Fibroblast of peridontal ligament (primary cell): Measurements from ENCODE around the gene RAP1GAP2.
"Not testable (repeated sequence)": the region's sequence is repeated elsewhere in the genome, so short reads cannot be mapped to it uniquely, and the experiment has no call there.

Experiments
- DNase-seq: peaks from one replicate; pipeline ENCODE4 v3.0.0-alpha.2; 2010; ENCODE audit errors: extremely low read depth

The RAP1GAP2 gene

DNA sequence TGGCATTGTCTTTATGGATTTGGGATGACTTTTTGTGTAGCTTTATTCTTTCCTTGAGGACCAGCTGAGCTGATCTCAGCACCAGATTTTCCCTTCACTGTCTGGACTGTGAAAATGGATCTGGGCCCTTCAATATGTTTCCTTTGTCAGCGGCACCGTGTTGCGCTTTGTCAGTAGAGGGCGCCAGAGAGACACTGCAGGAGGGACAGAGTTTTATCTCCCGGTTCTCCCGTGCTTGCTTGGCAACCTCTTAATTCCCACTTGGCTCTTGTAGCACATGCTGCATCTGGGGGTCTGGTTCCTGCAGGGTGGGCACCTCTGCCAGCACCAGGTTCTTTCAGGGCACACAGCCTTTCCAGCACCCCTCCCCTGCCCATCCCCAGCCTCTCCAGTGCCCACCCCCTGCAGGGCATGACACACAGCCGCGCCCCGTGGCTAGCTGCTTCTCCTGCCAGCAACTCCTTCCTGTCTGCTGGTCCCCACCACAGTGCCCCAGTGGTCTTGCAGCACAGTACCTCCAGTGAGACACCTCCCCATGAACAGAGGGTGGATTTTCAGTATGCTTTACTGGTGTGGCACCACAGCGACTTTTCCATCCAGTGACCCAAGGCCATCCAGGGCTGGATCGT is 247.6 kb downstream of the RAP1GAP2 start:
- no peak for DNase-seq

DNA sequence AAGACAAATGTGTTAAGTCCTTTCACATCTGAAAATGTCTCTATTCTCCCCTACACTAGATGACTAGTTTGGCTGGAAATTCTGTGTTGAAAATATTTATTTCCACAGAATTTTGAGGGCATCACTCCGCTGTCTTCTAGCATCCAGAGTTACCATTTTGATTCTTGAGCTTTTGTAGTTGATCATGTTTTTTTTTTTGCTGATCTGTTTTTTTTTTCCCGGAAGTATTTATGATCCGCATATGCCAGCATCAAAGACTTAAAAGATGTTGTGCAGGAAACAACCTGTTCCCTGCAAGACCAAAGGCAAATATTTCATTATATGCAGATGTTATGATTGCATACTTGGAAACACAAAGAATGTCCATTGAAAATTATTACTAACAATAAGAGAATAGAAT is 250.5 kb downstream of the RAP1GAP2 start:
- DNase-seq = no peak

DNA sequence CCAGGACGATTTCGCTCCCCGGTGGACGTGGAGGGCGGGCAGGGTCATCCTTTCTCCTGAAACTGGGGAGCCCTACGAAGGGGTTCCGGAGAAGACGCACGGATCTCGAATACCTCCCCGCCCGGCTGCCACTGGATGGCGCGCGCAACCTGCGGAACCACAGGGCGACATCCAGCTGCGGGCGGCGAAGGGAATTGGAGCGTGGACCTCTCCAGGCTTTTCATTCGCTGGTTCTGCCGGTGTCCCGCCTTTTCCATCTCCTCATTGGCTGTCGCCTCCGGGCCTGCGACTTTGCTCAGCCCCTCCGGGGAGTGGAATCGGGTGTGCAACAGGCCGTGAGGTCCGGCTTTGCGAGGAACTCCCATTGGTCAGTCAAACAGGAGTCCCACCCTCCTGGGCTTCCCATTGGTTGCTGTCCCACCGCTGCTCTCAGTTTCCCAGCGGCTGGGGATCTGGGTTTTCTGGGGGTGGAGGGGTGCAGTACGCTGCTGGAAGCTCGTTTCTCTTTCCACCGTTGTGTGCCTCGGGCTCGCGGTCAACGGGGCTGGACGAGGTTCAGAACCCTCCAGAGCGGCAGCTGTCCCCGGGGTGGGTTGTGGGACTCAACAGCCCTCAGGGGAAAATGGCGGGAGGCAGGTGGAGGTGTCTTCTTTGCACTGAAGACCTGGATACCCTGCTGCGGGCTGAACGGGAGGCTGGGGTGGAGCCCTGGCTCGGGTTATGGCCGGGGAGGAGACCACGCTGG is 252.7 kb downstream of the RAP1GAP2 start:
- peak; percentile 51 for DNase-seq

DNA sequence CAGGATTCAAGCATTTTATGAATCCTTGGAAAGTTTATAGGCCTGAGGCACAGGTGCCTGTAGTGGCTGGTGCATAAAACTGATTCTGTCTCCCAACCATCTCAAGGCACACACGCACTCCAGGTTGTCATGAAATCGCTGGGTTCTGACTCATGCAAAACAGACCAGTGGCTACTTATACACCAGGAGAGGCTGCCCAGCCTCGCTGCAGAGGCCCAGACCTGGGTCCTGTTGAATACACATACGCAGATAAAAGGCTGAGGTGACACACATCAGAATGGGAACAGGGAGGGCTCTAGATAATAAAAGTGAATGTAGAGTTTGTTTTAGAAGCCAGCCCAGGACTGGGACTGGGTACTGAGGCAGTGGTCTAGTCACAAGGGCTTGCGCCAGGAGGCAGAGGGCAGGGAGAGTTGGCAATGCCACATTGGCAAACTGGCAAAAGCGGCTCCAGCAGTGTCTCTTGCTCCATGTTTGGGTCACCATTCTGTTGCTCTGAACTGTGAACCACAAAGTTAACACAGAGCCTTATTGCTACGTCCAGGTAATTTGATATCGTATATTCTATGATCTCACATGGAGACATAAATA is 253.6 kb downstream of the RAP1GAP2 start:
- DNase-seq = no peak

DNA sequence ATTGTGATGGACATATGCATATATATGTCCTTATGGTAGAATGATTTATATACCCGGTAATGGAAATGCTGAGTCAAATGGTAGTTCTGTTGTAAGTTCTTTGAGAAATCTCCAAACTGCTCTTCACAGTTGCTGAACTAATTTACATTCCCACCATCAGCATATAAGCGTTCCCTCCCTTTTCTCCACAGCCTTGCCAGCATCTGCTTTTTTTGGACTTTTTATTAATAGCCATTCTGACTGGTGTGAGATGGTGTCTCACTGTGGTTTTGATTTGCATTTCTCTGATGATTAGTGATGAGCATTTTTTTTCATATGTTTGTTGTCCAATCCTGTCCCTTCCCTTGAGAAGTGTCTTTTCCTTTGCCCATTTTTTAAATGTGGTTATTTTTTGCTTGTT is 258.6 kb downstream of the RAP1GAP2 start:
- not testable (repeated sequence) for DNase-seq

DNA sequence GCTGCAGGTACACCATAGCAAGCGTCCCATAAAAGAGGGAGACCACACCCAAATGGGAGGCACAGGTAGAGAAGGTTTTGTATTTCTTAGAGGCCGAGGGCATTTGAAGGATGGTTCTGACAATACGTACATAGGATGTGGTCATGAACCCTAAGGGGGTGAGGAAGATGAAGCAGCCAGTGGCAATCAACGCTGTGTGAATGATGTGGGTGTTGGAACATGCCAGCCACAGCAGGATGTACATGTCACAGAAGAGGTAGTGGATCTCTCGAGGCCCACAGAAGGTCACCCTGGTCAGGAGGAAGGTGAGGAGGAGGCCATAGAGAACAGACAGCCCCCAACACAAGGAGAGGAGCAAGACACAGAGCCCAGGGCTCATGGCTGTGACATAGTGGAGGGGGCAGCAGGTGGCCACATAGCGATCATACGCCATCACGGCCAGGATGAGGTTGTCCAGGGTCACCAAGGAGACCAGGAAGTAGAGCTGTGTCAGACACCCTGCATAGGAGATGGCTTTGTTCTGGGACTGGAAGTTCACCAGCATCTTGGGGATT is 266.7 kb downstream of the RAP1GAP2 start:
- DNase-seq = not testable (repeated sequence)

DNA sequence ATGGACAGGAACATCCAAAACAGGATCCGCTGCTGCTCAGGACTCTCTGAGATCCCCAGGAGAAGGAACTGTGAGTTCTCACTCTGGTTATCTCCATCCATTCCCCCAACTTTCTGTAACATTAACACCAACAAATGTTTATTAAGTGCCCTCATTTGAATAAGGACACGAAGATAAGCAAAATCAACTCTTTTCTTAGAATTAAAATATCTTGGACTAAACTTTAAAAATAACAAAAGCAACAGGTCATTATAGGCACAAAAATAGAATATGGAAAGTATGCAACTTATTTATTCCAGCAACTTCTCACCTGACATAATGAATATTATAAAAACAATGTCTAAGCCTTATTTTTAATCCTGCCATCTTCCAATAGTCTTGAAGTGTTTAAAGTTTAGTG is 267.3 kb downstream of the RAP1GAP2 start, which contains the start of gene OR1D5:
TSS of gene OR1D5 (minus strand) at position 101 of the 400 bp plus-strand sequence. CDS start at position 101, 0 bp downstream.
- DNase-seq = not testable (repeated sequence)

DNA sequence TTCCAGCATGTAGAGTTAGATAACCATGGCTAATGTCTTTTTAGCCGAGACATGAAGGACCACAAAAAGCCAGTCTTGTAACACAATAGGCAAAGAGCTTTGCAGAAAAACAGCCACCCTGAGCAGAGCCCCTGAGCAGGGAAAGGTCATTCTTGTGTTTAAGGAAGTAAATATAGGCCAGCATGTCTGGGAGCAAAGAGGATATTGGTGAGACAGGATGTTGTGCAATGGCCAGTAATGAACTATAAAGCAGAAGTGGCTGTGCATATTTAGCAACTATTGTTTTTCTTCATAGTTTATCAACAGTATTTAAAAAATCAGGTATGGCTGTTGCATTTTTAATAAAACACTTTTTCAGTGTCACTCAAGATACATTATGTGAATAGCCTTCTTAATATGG is 269.0 kb downstream of the RAP1GAP2 start:
- not testable (repeated sequence) for DNase-seq

DNA sequence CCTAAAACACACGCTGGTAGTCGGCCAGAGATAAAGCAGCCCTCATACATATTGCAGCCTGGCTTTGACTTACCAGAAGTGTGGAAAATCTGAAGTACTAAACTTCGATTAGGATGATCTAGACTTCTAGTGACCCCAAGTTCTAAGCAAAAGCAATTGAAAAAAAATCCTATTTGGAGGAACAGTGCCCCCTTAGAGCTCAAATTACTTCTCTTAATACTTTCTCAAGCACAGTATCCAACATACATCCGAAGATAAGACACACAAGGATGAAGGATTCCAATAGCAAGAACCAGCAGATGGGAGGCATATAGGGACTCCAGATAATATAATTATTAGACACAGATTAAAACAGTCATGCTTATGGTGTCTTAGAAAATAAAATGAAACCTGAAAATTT is 277.6 kb downstream of the RAP1GAP2 start:
- not testable (repeated sequence) for DNase-seq
